GM18498 (cell line): ENCODE measurements around the gene MYO5B.
A peak's percentile ranks its signal among the peaks of the same experiment; 100 is the strongest.
"Not testable (repeated sequence)": the region's sequence is repeated elsewhere in the genome, so short reads cannot be mapped to it uniquely, and the experiment has no call there.

Experiments
- ATAC-seq: cut with Tn5 transposase; IDR thresholded peaks from one replicate; pipeline ENCODE4 v1.9.1; 2021; ENCODE audit warnings: mild to moderate bottlenecking, moderate library complexity; ENCODE audit not compliant: unreplicated experiment

MYO5B gene

DNA sequence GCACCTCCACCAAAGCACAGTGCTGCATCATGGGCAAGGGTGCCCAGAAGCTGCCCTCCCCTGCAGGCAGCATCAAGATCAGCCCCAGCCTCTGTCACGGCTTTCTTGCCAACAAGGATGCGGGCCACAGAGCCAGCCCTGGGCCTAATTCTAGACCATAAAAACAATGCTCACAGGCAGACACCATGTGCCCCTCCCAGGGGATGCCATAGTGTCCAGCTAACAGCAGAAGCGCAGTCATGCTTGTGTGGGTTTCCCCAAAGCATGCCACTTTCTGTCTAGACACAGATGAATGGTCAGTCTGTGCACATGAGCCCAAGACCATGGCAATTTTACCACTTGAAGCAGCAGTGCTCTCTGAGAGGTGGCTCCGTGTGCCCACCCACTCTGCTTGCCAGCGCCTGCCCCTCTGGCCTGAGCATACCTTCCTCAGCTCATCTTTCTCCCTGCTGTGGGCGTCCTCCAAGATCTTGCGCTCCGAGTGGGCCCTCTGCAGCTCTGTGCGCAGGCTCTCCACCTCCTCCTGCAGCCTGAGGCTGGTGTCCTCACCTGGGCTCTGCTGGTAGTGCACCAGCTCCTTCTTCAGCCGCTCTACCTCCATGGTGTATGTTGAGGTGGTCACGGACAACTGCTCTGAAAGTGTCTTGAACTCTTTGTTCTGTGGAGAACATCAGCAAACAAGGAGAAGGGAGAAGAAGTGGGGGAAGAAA is 300.3 kb downstream of the MYO5B start:
- no peak for ATAC-seq

DNA sequence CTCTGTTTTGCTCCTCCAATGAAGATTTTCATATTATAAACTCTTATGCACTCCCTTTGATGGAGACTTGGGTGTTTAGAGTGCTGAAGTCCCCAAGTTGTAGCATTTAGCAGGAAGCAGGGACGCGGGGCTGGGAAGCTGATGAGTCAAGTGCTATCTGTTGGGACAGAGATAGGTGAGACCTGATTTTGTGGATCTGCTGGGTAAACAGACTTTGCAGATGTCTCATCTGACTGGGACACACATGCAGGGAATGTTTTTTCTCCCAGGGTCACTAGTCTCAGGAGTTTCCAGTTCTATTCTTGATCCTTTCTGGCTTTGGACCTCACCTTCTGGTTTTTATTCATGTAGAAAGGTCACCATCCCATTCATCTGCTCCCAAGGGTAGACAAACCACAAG is 301.9 kb downstream of the MYO5B start:
- ATAC-seq, result no peak

DNA sequence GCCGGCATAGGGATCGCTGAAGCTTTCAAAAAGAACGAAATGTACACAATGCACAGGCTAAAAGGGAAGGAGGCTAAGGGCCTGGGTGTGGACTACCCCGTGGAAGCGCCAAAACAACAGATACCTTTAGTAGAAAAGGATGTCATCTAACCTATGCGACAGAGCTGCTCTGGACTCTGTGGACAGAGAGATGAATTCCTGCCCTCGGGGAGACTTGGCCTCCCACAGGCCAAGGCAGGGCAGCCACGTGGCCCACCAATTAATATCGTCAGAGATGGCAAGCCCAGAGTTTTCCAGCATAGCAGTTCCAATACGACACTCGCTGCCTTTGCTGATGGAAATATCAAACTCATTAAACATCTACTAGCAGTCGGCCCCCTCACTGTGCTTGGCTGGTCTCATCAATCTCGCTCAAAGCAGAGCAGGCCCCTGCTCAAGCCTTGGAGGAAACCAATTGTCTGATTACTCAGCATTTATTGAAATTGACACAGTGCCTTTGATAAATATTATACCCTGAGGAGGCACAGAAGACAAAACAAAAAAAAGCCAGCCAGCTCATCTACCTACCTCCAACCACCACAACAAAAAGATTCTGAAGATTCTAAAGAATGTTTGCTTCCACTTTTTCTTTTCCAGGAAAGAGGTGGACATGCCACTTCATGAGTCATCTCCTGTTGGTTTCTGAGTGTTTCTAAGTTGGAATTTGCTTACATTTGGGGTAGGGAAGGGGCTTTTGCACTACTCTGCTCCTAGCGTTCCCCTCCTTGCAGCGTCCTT is 302.6 kb downstream of the MYO5B start:
- no peak for ATAC-seq

DNA sequence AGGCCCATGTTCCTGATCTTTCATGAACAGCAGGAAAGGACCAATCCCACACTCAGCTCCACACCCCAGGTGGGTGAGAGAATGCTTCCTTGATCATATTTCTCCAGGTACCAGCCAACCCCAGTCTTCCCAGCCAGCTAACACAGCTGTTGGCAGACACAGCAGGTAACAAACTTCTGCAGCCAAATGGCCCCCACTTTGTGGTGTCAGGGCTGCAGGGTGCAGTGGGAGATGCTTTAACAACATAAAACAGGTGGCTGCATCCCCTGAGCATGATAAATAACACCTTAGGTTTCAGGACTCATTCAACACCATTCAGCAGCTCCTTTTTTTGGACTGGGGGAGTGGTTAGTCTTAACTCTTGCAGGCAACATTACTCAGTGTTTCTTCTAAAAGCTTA is 304.9 kb downstream of the MYO5B start:
- ATAC-seq, result no peak

DNA sequence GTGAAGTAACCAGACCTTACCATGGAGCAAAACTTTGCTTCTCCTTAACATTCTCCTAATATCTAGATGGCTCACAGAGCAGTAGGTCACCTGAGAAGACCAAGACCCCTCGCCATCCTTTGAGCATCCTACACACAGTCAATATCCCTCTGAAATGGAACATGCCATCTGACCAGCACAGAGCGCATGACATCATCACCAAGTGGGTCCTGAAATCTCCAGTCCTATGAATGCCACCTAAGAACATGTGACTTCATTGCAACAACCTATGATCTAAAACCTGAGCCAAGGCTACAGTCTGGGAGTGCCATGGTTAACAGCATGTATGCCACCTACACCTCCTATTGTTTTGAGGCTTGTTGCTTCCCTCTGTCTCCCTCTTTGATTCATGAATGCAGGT is 305.4 kb downstream of the MYO5B start:
- ATAC-seq, result not testable (repeated sequence)

DNA sequence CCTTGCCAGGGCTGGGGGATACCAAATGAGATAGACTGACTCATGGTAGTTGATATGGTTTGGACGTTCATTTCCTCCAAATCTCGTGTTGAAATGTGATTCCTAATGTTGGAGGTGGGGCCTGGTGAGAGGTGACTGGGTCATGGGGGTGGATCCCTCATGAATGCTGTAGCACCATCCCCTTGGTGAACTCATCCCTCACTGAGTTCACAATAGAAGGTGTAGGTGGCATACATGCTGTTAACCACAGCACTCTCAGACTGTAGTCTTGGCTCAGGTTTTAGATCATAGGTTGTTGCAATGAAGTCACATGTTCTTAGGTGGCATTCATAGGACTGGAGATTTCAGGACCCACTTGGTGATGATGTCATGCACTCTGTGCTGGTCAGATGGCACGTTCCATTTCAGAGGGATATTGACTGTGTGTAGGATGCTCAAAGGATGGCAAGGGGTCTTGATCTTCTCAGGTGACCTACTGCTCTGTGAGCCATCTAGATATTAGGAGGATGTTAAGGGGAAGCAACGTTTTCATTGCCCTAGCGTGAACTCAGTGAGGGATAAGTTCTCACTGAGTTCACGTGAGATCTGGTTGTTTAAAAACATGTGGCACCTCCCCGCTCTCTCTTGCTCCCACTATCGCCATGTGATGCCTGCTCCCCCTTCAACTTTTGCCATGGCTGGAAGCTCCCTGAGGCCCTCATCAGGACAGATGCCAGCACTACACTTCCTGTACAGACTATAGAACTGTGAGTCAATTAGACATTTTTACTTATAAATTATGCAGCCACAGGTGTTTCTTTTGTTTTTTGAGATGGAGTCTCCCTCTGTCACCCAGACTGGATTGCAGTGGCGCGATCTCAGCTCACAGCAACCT is 307.8 kb downstream of the MYO5B start:
- ATAC-seq, result no peak

DNA sequence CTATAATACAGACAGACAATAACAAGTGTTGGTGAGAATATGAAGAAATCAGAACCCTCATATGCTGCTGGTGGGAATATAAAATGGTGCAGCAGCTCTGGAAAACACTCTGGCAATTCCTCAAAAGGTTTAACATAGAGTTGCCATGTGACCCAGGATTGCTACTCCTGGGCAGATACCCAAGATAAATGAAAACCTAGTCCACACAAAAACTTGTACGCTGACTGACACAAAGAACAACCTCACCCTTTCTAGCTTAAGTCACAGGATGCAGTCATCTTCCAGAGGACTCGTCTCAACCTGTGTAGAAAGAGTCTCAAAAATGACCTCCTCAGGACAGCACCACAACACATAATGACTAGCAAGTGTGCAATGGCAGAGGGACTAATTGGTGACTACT is 310.0 kb downstream of the MYO5B start:
- no peak for ATAC-seq

DNA sequence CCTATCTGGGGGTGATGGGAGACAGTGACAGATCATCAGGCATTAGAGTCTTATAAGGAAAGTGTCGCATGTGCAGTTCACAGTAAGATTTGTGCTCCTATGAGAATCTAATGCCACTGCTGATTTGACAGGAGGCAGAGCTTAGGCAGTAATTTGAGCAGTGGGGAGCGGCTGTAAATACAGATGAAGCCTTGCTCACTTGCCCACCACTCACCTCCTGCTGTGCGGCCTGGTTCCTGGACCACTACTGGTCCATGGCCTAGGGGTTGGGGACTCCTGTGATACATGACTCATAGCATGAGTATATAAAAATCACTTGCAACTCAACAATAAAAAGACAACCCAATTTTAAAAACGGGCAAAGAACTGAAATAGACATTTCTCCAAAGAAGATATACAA is 310.5 kb downstream of the MYO5B start:
- ATAC-seq, result no peak

DNA sequence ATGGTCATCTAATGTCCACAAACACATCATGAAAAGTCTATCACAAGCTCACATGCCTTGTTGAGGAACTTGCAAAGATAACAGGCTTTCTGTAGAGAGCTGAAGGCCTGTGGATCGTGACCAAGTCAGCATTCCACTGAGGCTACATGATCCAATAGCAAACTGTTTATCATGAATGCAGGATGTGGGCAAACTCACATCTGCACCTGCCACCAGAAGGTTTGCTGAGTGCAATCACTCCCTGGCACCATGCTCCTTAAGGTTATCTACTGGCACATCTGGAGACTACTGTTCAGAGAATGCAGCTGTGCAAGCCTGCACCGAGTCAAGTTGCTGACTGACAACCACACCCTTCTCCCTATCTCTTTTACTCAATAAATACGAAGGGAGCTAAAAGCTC is 314.3 kb downstream of the MYO5B start:
- no peak for ATAC-seq

DNA sequence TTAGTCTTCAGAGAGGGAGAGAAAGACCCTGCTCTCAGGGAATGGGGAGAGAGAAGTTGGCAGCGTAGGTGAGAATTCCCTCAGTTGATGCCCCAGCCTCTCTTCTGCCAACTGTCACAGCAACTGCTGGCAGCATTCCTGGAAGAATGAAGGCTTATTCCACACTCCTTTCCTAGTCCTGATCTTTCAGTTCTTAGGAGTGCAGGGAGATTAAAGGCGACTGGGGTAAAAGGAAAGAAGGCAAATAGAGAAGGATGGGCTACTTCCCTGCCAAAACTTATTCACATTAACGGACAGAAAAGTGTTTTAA is 315.7 kb downstream of the MYO5B start:
- ATAC-seq, result no peak

DNA sequence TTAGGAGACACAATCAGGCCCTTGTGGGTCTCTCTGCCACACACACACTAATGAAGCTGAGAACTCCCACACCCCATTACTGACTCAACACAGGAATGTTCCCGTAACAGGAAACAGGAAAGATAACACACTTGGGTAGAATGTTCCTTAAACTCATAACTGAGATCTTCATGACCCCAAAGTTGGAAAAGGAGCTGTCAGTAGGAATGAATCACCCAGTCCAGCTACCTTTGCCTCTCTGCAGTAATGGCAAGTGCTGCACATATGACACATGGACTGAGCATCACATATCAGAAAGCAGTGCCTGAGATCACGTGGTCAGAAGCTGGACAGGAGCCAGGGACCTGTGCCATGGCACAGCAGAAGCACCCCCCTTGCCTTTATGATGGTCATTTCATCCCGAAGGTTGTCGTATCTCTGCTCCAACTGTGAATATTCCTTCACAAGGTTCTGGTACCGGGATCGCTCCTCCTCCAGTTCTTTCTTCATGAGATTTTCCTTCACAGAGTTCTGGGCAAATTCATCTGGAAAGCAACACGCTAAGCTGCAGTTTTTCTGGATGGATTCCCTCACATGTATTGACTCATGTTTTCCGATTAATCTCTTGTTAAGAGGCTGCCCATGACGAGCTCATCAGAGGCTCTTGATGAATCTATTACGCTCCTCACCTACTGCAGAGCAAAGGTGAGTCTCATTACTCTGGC is 316.2 kb downstream of the MYO5B start:
- no peak for ATAC-seq

DNA sequence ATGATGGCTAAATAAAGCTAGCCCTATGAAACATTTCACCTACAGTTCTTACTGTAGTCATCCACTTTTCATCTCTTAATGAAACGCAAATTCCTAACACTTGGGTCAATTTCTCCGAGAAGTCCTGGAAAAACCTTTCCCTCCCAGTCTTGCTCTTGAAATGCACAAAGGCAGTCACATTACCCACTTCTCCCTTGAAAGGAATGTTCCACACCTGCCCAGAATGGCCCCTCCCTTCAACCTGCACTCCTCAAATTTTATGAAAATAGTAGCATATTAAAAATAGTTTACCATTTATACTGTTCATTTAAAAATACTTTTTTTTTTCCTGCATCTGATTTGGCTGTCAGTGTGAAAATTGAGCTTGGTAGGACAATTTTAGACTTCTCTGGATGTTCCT is 316.9 kb downstream of the MYO5B start:
- no peak for ATAC-seq

DNA sequence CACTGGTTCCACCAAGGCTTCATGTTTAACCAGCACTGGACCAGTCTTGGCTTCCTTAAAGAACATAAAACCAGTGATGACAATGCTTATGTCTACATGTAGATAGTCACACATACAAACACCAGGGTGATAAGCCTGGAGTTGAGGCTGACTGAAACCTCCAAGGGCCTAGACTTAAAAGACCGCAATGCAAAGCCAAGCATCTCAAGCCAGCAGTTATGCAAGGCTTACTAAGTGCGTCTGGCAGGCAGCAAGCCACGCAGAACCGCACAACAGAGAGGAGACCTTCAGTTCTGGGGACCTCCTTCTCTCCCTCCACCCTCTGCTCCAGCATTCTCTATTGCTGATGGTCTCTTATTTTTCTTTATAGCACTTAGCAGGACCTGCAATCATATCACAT is 318.4 kb downstream of the MYO5B start:
- no peak for ATAC-seq

DNA sequence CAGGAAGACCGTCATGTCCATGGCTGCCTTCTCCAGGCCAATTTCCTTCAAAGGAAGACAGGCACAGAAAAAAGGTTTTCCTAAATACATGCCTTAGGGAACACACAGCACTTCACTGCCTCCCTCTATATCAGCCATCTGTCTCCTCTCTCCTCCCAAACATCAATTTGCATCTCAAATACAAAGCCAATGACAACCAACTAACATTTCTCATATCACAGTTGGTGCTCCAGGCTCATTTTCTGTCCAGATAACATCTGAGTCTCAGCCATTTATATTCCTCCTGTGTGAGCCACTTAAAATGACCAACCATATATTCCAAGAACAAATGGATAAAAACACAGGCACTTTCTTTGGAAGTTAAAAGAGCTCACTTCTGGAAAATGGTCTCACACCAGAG is 319.2 kb downstream of the MYO5B start:
- no peak for ATAC-seq

DNA sequence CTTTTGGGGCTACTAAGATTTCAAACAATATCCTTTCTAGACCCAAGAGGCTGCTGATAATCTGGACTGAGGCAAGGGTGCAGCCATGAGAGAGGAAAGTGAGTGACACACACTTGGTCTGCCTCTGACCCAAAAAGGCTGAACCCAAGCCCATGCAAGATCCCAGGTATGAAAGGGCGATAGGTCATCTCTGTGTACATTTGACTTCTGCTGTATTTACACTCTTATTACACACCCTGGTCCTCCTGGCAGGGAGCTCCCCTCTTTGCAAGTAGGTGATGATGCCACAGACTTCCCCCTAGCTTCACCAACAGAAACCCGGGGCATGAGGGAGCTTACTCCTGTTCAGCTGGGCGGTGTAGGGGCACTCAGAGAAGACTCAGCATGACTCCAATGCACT is 319.8 kb downstream of the MYO5B start:
- ATAC-seq, result no peak

DNA sequence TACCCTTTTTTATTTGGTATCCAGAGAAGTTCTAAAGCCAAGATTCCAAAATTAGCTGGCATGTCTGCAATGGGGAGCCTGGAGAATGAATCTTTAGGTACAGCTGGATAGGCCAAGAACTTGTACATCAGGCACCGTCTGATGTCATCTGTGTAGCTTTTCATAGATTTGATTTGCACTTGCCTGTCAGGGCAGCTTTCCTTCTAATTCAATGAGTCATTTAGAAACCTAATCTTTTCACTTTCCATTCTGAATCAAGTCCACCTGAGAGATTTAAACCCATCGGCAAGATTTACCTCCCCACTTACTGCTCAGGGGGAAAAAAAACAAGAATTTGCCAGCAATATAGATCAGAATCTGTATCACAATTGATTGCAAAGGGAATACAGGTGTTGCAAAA is 320.7 kb downstream of the MYO5B start:
- peak; percentile 79 for ATAC-seq

DNA sequence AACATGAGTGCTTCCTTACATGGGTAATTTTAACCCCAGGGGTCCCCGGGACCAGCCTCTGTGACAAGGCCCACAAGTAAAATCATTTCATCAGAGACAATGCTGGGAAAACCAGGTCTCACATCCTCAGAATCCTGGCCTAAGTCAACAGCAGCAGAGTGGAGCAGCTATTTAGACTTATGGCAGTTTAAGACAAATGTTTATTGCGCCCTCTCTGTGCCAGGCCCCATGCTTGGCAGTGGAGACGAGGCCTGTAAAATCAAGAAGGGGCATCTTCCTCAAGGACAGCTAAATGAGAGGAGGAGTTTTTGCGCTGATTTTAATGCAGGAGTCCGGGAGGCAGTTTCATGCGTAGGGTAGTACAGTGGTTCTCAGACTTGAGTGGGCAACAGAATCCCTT is 325.6 kb downstream of the MYO5B start:
- ATAC-seq, result no peak

DNA sequence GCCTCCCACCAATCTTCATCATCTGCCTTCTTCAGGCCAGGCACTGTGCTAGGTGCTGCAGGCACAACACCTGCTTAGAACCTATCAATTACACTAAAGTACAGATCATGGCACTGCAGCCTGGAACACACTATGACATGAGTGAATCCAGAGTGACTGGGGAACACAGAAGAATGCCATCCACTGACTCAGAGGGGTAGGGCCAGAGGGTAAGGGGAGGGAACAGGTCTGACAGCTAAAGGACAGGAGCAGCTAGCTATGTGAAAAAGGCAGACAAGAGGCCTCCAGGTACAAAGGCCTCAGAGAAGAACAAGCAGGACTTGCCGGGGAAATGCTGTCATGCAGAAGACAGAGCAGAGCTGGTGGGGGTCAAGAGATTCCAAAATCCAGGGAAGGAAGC is 328.3 kb downstream of the MYO5B start:
- ATAC-seq, result no peak

DNA sequence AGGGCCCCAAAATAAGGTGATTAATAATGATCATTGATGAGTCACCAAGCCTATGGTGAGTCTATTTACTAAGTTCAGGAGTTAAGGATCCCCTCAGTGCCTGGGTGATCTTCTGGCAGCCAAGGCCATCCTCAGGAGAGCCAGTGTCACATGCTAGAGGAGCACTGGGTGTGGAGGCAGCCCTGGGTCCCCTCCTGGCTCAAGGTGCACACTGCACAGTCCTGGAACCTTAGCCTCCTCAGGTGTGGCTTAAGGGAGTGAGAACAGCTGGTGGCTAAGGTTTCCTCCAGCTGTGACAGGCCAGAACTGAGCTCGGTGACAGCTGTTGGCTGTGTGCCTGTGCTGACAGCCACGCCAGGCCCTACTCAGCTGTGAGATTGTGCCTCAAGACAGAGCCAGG is 329.5 kb downstream of the MYO5B start:
- ATAC-seq, result peak; percentile 58

DNA sequence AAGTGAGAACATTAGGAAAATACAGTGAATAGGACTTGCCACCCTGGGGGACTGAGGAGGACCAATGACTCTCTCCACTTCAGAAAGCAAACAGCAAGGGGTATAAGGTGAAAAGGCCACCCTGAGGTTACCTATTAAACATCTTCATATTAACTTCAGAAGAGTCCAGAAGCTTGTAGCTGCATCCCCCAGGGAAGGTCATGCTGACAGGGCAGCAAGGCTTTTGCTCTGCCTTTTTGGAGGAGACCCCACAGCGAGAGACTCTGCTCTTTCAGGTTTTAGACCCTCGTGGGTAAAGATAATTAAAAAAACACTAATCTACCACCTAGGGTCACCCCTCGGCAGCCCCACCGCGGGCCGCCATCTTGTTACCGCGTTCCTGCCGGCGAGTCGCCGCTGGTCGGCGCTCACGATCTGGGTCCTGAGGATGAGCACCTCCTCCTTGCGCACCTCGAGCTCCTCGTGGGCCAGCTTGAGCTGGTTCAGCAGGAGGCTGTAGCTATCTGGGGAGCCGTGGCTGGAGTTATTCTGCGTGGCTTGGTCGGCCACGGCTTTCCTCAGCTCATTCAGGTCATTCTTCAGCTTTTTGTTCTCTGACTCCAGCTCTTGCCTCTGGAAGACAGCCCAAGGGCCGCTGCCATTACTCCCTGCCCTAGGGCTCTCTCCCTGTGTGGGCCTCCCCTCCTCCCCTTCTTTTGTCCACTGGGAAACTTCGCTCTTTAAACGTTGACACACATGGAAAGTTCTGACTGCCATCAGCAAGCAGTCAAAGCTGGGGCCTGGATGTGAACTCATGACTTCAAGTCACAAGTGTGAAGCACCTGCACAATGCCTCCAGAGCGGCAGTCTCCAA is 331.0 kb downstream of the MYO5B start:
- no peak for ATAC-seq
